Caco-2 (cell line): Measurements from ENCODE around the gene LEMD3. TPM values are rescaled to one million over a fixed set of nuclear protein-coding genes. Genes with fewer than 3 reads are reported as not detected.

Experiments
- BruUV-seq: library from RNA; stranded (reverse); fragments of 400-500 nt; replicated peaks from 2 replicates; lab custom pipeline; 2021; lab: Mats Ljungman, UMichigan
- CTCF ChIA-PET: fragments of 300-600 bp; sonication (Branson Sonifier 250); formaldehyde crosslinking; loops from one replicate; lab custom pipeline; 2022; ENCODE audit warnings: antibody characterized with exemption; lab: Charles Lee
- POLR2A ChIA-PET: fragments of 300-600 bp; sonication (Branson Sonifier 250); formaldehyde crosslinking; loops from one replicate; lab custom pipeline; 2022; ENCODE audit warnings: antibody characterized with exemption; lab: Charles Lee
- DNase-seq, 2 experiments: peaks; one replicate each; pipeline versions ENCODE4 v3.0.0 to v3.0.0-alpha.2; 2020 to 2022
- H3K27me3 ChIP-seq: replicated peaks from 2 replicates; pipeline ENCODE4 v1.6.0; 2011; ENCODE audit warnings: low read length; ENCODE audit not compliant: control insufficient read depth, insufficient read depth
- H3K36me3 ChIP-seq: 2 replicates; pipeline ENCODE4 v1.5.1; 2011; ENCODE audit warnings: low read length; ENCODE audit not compliant: control insufficient read depth, insufficient read depth
- H3K4me1 ChIP-seq: fragments of 250-450 bp; sonication (Bioruptor Pico); 2 replicates; pipeline ENCODE4 v1.5.1; 2020; ENCODE audit warnings: mild to moderate bottlenecking
- H3K4me3 ChIP-seq: 2 replicates; pipeline ENCODE4 v1.5.1; 2011; ENCODE audit warnings: low read depth, mild to moderate bottlenecking, control low read depth, low read length
- H3K9me3 ChIP-seq: fragments of 250-450 bp; sonication (Bioruptor Pico); 2 replicates; pipeline ENCODE4 v1.5.1; 2020; ENCODE audit warnings: mild to moderate bottlenecking, moderate library complexity
- H3K27ac Mint-ChIP-seq: one replicate; pipeline ENCODE4 v1.8.0; 2022; ENCODE audit warnings: mixed read lengths; ENCODE audit not compliant: unreplicated experiment
- H3K27me3 Mint-ChIP-seq: one replicate; pipeline ENCODE4 v1.8.0; 2022; ENCODE audit warnings: mixed read lengths; ENCODE audit not compliant: insufficient read depth, unreplicated experiment
- H3K36me3 Mint-ChIP-seq: one replicate; pipeline ENCODE4 v1.8.0; 2022; ENCODE audit warnings: mild to moderate bottlenecking, mixed read lengths; ENCODE audit not compliant: insufficient read depth, unreplicated experiment
- H3K4me1 Mint-ChIP-seq: one replicate; pipeline ENCODE4 v1.8.0; 2022; ENCODE audit warnings: low read depth, mixed read lengths; ENCODE audit not compliant: unreplicated experiment
- H3K4me3 Mint-ChIP-seq: one replicate; pipeline ENCODE4 v1.8.0; 2022; ENCODE audit warnings: mild to moderate bottlenecking, moderate library complexity, mixed read lengths; ENCODE audit not compliant: unreplicated experiment
- H3K9me3 Mint-ChIP-seq: one replicate; pipeline ENCODE4 v1.8.0; 2022; ENCODE audit warnings: mixed read lengths; ENCODE audit not compliant: unreplicated experiment
- CTCF ChIP-seq, 2 experiments: fragments of 200-600 bp in 1 of 2; IDR thresholded peaks; 1 replicate in 1 of 2; 2 replicates in 1 of 2; pipeline versions ENCODE4 v1.5.1 to v1.8.0; 2011 to 2022; ENCODE audit warnings: antibody characterized with exemption in 1 of 2, control low read depth in 1 of 2, inconsistent platforms in 1 of 2, low read depth in 1 of 2, low read length in 1 of 2, mild to moderate bottlenecking in 1 of 2, moderate library complexity in 1 of 2; ENCODE audit not compliant: insufficient read depth in 1 of 2, severe bottlenecking in 1 of 2, unreplicated experiment in 1 of 2
- intact Hi-C: fragments of 100-400 bp; cut with micrococcal nuclease; formaldehyde crosslinking; loops from one replicate; pipeline ENCODE4 v1.10.0; 2022; ENCODE audit not compliant: unreplicated experiment
- total RNA-seq: library from RNA; stranded (reverse); gene quantifications from 2 replicates; pipeline ENCODE4 v1.2.3, GENCODE V29; 2022

The LEMD3 gene
- total RNA-seq, 1 experiment from 2014 or later: 35.8 TPM

GRCh38 chr12:65155784-65156183, 13.6 kb upstream of the LEMD3 start:
- CTCF ChIA-PET: no interaction called here

GRCh38 chr12:65156366-65156841, 13.0 kb upstream of the LEMD3 start:
- no peak overlapping the region for H3K27ac Mint-ChIP-seq
- CTCF ChIA-PET: no interaction called here
- no peaks in the 10 kb centered on the region for H3K9me3 ChIP-seq

More at GRCh38 chr12:65155784-65156183, 13.6 kb upstream of the LEMD3 start:
- no peaks in the 10 kb centered on the region for H3K4me1 ChIP-seq
- no peaks in the 10 kb centered on the region for H3K36me3 ChIP-seq
- no peak for DNase-seq
- no peaks in the 10 kb centered on the region for H3K9me3 ChIP-seq
- H3K4me3 ChIP-seq: no peak overlapping the region
- H3K27ac Mint-ChIP-seq: no peak overlapping the region
- H3K9me3 Mint-ChIP-seq: no peaks in the 10 kb centered on the region
- H3K27me3 Mint-ChIP-seq: peaks cover 10% of the 10 kb centered on the region
- BruUV-seq: no TSS peak
- POLR2A ChIA-PET: no interaction called here
- H3K27me3 ChIP-seq: no peaks in the 10 kb centered on the region
- H3K4me3 Mint-ChIP-seq: no peak overlapping the region
- H3K4me1 Mint-ChIP-seq: no peaks in the 10 kb centered on the region
- no peak for TF ChIP-seq CTCF (IDR thresholded peaks at IDR 0.05; ENCODE audit: insufficient read depth in 1 of 2, low read depth in 1 of 2, low read length in 1 of 2, severe bottlenecking in 1 of 2, unreplicated experiment in 1 of 2)
- H3K36me3 Mint-ChIP-seq: no peaks in the 10 kb centered on the region
- intact Hi-C loops: no loop called here

GRCh38 chr12:65157091-65157490, 12.3 kb upstream of the LEMD3 start:
- POLR2A ChIA-PET: no interaction called here
- intact Hi-C loops: no loop called here
- no peaks in the 10 kb centered on the region for H3K9me3 Mint-ChIP-seq
- no peaks in the 10 kb centered on the region for H3K4me1 Mint-ChIP-seq
- H3K4me3 Mint-ChIP-seq: no peak overlapping the region
- Histone ChIP-seq H3K36me3 (no peaks in the 10 kb centered on the region), H3K27me3 (no peaks in the 10 kb centered on the region), H3K4me1 (no peaks in the 10 kb centered on the region), H3K4me3 (no peak overlapping the region), H3K9me3 (no peaks in the 10 kb centered on the region)
- TF ChIP-seq CTCF (IDR thresholded peaks at IDR 0.05; ENCODE audit: insufficient read depth in 1 of 2, low read depth in 1 of 2, low read length in 1 of 2, severe bottlenecking in 1 of 2, unreplicated experiment in 1 of 2): no peak
- no peak for DNase-seq
- no TSS peak for BruUV-seq
- no peak overlapping the region for H3K27ac Mint-ChIP-seq
- H3K27me3 Mint-ChIP-seq: peaks cover 10% of the 10 kb centered on the region
- CTCF ChIA-PET: no interaction called here
- H3K36me3 Mint-ChIP-seq: no peaks in the 10 kb centered on the region

More at GRCh38 chr12:65156366-65156841, 13.0 kb upstream of the LEMD3 start:
- Histone ChIP-seq H3K27me3 (no peaks in the 10 kb centered on the region), H3K36me3 (no peaks in the 10 kb centered on the region), H3K4me1 (no peaks in the 10 kb centered on the region), H3K4me3 (no peak overlapping the region)
- no peak for TF ChIP-seq CTCF (IDR thresholded peaks at IDR 0.05; ENCODE audit: insufficient read depth in 1 of 2, low read depth in 1 of 2, low read length in 1 of 2, severe bottlenecking in 1 of 2, unreplicated experiment in 1 of 2)
- H3K27me3 Mint-ChIP-seq: peaks cover 10% of the 10 kb centered on the region
- no peak for DNase-seq
- no TSS peak for BruUV-seq
- H3K9me3 Mint-ChIP-seq: no peaks in the 10 kb centered on the region
- H3K4me3 Mint-ChIP-seq: no peak overlapping the region
- H3K4me1 Mint-ChIP-seq: no peaks in the 10 kb centered on the region
- POLR2A ChIA-PET: no interaction called here
- no peaks in the 10 kb centered on the region for H3K36me3 Mint-ChIP-seq
- intact Hi-C loops: no loop called here
